HepG2 (cell line): ENCODE measurements around the gene BCAS2. TPM values are rescaled to one million over a fixed set of nuclear protein-coding genes. Genes with fewer than 3 reads are reported as not detected.

Experiments
- ATAC-seq: fragments of 200-7000 bp; cut with Tn5 transposase; 3 replicates; pipeline ENCODE4 v1.9.1; 2020; ENCODE audit warnings: mild to moderate bottlenecking, moderate library complexity
- BruUV-seq: library from RNA; stranded (reverse); fragments of 400-500 nt; replicated peaks from 2 replicates; lab custom pipeline; 2021; lab: Mats Ljungman, UMichigan
- CTCF ChIA-PET: fragments of 300-600 bp; formaldehyde crosslinking; extraction: SDS; loops from one replicate; lab custom pipeline; 2021; ENCODE audit warnings: low total read pairs, inconsistent platforms, low intra/inter-chr PET ratio; lab: Yijun Ruan, JAX
- POLR2A ChIA-PET: fragments of 350-600 bp; sonication (Branson Sonifier 250); formaldehyde crosslinking; loops from one replicate; lab custom pipeline; 2020; ENCODE audit warnings: antibody characterized with exemption, inconsistent platforms; lab: Yijun Ruan, JAX
- DNase-seq: peaks from one replicate; pipeline ENCODE4 v3.0.0-alpha.2; 2015; ENCODE audit warnings: low spot score
- FAIRE-seq: peaks from 3 replicates; lab custom pipeline; 2011; peaks lifted over from hg19 to GRCh38; lab: Jason Lieb, UNC
- H2AFZ ChIP-seq: one replicate; pipeline ENCODE4 v1.6.1; 2011; ENCODE audit warnings: low read length, inconsistent platforms
- H3K27ac ChIP-seq: fragments of 300-600 bp; 3 replicates; pipeline ENCODE4 v1.8.0; 2011; ENCODE audit warnings: mixed run types, mild to moderate bottlenecking, mixed read lengths, low read length, inconsistent platforms; ENCODE audit not compliant: insufficient read depth; ENCODE audit errors: extremely low read length
- H3K27me3 ChIP-seq, 2 experiments: fragments of 200-600 bp in 1 of 2; 2 replicates in 1 of 2; 3 replicates in 1 of 2; pipeline versions ENCODE4 v1.6.0 to v1.8.0; 2011; ENCODE audit warnings: low read length in 2 of 2, mild to moderate bottlenecking in 2 of 2, moderate library complexity in 2 of 2, inconsistent platforms in 1 of 2; ENCODE audit not compliant: insufficient read depth in 2 of 2, control insufficient read depth in 1 of 2
- H3K36me3 ChIP-seq, 2 experiments: fragments of 200-600 bp in 1 of 2; replicated peaks in 1 of 2; 2 replicates in 1 of 2; 3 replicates in 1 of 2; pipeline versions ENCODE4 v1.5.1 to v1.8.0; 2011; ENCODE audit warnings: low read length in 2 of 2, inconsistent platforms in 1 of 2; ENCODE audit not compliant: insufficient read depth in 2 of 2, control insufficient read depth in 1 of 2
- H3K4me1 ChIP-seq: 2 replicates; pipeline ENCODE4 v1.5.1; 2012; ENCODE audit warnings: low read length, inconsistent platforms; ENCODE audit not compliant: insufficient read depth
- H3K4me2 ChIP-seq: 2 replicates; pipeline ENCODE4 v1.6.0; 2011; ENCODE audit warnings: low read depth, low read length, inconsistent platforms
- H3K4me3 ChIP-seq, 3 experiments: fragments of 200-600 bp in 1 of 3; sonication (generic), shearing (Covaris generic) in 1 of 3; replicated peaks in 1 of 3; 2 replicates each; pipeline ENCODE4 v1.5.1; 2011 to 2016; ENCODE audit warnings: low read length in 3 of 3, inconsistent platforms in 2 of 3, low read depth in 2 of 3, mild to moderate bottlenecking in 2 of 3, control low read depth in 1 of 3, mixed read lengths in 1 of 3; ENCODE audit not compliant: insufficient read depth in 1 of 3
- H3K79me2 ChIP-seq: one replicate; pipeline ENCODE4 v1.6.1; 2011; ENCODE audit warnings: low read length, inconsistent platforms; ENCODE audit not compliant: insufficient read depth
- H3K9ac ChIP-seq: 2 replicates; pipeline ENCODE4 v1.6.0; 2011; ENCODE audit warnings: mild to moderate bottlenecking, low read depth, low read length, inconsistent platforms; ENCODE audit not compliant: insufficient read depth
- H3K9me3 ChIP-seq: 2 replicates; pipeline ENCODE4 v1.5.1; 2012; ENCODE audit warnings: mild to moderate bottlenecking, low read length
- H4K20me1 ChIP-seq: 2 replicates; pipeline ENCODE4 v1.6.0; 2011; ENCODE audit warnings: inconsistent platforms, mild to moderate bottlenecking, low read length, moderate library complexity; ENCODE audit not compliant: insufficient read depth
- ASH2L ChIP-seq: fragments of 300-600, 200-600 bp; sonication (generic); IDR thresholded peaks from 2 replicates; pipeline ENCODE4 v1.7.0; 2017; ENCODE audit warnings: low read depth, mild to moderate bottlenecking, moderate library complexity, mixed read lengths, low read length; ENCODE audit not compliant: insufficient read length
- ATF7-NPFF ChIP-seq: sonication (generic); formaldehyde crosslinking; IDR thresholded peaks from 2 replicates; pipeline ENCODE4 v1.8.1; 2023; ENCODE audit warnings: mild to moderate bottlenecking, low read depth, missing genetic modification reagents, moderate library complexity
- BATF2 ChIP-seq: sonication (generic); formaldehyde crosslinking; IDR thresholded peaks from 2 replicates; pipeline ENCODE4 v1.8.0; 2022; ENCODE audit warnings: mild to moderate bottlenecking, missing genetic modification reagents, moderate library complexity
- EED ChIP-seq: sonication (generic); formaldehyde crosslinking; IDR thresholded peaks from 2 replicates; pipeline ENCODE4 v1.5.0; 2020; ENCODE audit warnings: mild to moderate bottlenecking, missing genetic modification reagents
- PATZ1 ChIP-seq: sonication (generic); formaldehyde crosslinking; IDR thresholded peaks from 2 replicates; pipeline ENCODE4 v1.4.0; 2020; ENCODE audit warnings: missing genetic modification reagents
- POGZ ChIP-seq: sonication (generic); formaldehyde crosslinking; IDR thresholded peaks from 2 replicates; pipeline ENCODE4 v1.4.0; 2020; ENCODE audit warnings: mild to moderate bottlenecking, missing genetic modification reagents
- PTBP1 ChIP-seq: fragments of 200-400 bp; formaldehyde crosslinking; IDR thresholded peaks from 2 replicates; pipeline ENCODE4 v1.6.1; 2018; ENCODE audit warnings: low read length, low read depth; ENCODE audit not compliant: poor library complexity, severe bottlenecking
- RELA ChIP-seq: sonication (generic); formaldehyde crosslinking; IDR thresholded peaks from 2 replicates; pipeline ENCODE4 v1.4.0; 2020; ENCODE audit warnings: missing genetic modification reagents
- RFX3 ChIP-seq: IDR thresholded peaks from 2 replicates; pipeline ENCODE4 v1.6.1; 2016; ENCODE audit warnings: missing biosample characterization, missing genetic modification reagents
- SRF ChIP-seq: IDR thresholded peaks from 2 replicates; pipeline ENCODE4 v1.6.1; 2011; ENCODE audit warnings: mild to moderate bottlenecking, low read depth, low read length, moderate library complexity
- TBX3 ChIP-seq: fragments of 450-650 bp; IDR thresholded peaks from 2 replicates; pipeline ENCODE4 v1.6.1; 2017; ENCODE audit warnings: antibody characterized with exemption, mild to moderate bottlenecking, inconsistent platforms, borderline replicate concordance
- ZNF143 ChIP-seq: sonication (generic); formaldehyde crosslinking; IDR thresholded peaks from 2 replicates; pipeline ENCODE4 v1.4.0; 2020; ENCODE audit warnings: missing genetic modification reagents
- ZNF629 ChIP-seq: sonication (generic); formaldehyde crosslinking; conservative IDR thresholded peaks from 2 replicates; pipeline ENCODE4 v1.5.0; 2020; ENCODE audit warnings: missing genetic modification reagents
- ZNF768 ChIP-seq: sonication (generic); formaldehyde crosslinking; IDR thresholded peaks from 2 replicates; pipeline ENCODE4 v1.4.0; 2020; ENCODE audit warnings: missing genetic modification reagents
- ZNF772 ChIP-seq: sonication (generic); formaldehyde crosslinking; IDR thresholded peaks from 2 replicates; pipeline ENCODE4 v1.5.0; 2020; ENCODE audit warnings: mild to moderate bottlenecking, missing genetic modification reagents
- ZSCAN30 ChIP-seq: sonication (generic); formaldehyde crosslinking; IDR thresholded peaks from 2 replicates; pipeline ENCODE4 v1.5.0; 2020; ENCODE audit warnings: mild to moderate bottlenecking, missing genetic modification reagents
- WGBS: methylation state at CpG from one replicate; pipeline ENCODE4 v1.1.6; 2017; ENCODE audit warnings: low lambda C conversion rate; 5-methylcytosine and 5-hydroxymethylcytosine counted together
- in situ Hi-C: cut with HindIII; loops from 2 replicates; pipeline ENCODE4 v1.10.0; 2017; ENCODE audit warnings: low pct_unique_long_range_greater_than_20kb; ENCODE audit not compliant: extremely low pct_ligation_motif_present
- intact Hi-C: fragments of 100-400 bp; cut with micrococcal nuclease; formaldehyde crosslinking; loops from one replicate; pipeline ENCODE4 v1.10.0; 2022; ENCODE audit not compliant: unreplicated experiment
- polyA plus RNA-seq, 8 experiments: library from polyadenylated mRNA; depleted of rRNA in 3 of 8; stranded (reverse) in 7 of 8; unstranded in 1 of 8; fragments of >200 nt; fragmentation: Illumina TruSeq in 4 of 8; extraction: Trizol in 4 of 8; gene quantifications; 2 replicates each; pipeline versions ENCODE4 v1.2.1 to v1.2.3, GENCODE V29; 2011 to 2016; ENCODE audit warnings: low read depth in 4 of 8, missing spikeins in 1 of 8, mixed read lengths in 1 of 8; ENCODE audit not compliant: insufficient read depth in 1 of 8
- total RNA-seq, 5 experiments: library from RNA; depleted of rRNA; stranded (reverse); fragments of >200 nt; fragmentation: Illumina TruSeq; extraction: Trizol; gene quantifications; 2 replicates each; pipeline ENCODE4 v1.2.3, GENCODE V29; 2016; ENCODE audit warnings: low read depth in 1 of 5
- TF ChIP-seq, protein P1 (sequence below): IDR thresholded peaks from 2 replicates; pipeline ENCODE4 v1.6.1; 2016; ENCODE audit warnings: missing biosample characterization, missing genetic modification reagents, low read depth

The BCAS2 gene
- total and polyA plus RNA-seq, 2 of the 13 experiments (the other 11 are each of a cell fraction or from before 2014, with no cell fraction given), result 18.0 to 47.4 TPM

DNA sequence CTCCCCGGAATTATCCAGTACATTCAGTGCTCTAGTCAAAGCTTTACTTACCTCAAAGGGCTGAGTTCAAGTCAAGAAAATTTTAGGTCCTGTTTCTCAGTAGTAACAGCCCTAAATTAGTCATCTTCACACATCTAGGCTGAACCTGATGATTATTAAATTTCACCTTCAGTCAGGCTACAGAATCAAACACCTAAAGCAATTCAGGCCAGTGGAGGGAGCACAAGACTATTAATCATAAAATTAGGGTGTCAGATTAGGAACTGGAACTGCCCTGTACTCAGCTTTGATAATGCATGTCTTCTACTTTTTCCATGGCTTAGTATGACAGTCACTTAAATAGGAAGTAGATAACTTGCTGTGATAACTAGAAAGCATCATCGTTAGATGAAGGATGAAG is 28.4 kb upstream of the BCAS2 start:
- Histone ChIP-seq H4K20me1 (no peaks in the 10 kb centered on the region), H3K9ac (no peak overlapping the region), H3K27me3 (no peaks in the 10 kb centered on the region), H3K4me3 (no peak overlapping the region)
- 39% methylated on average over 2 of the region's 2 CpGs for WGBS
- POLR2A ChIA-PET, result no interaction called here
- no TSS peak for BruUV-seq
- in situ Hi-C loops, result no loop called here
- intact Hi-C loops, result no loop called here
- TF ChIP-seq RELA (CRISPR knock-in tag) (no peak), PATZ1 (CRISPR knock-in tag) (no peak)
- TF ChIP-seq, all 625 proteins: peak for 0
- no peak for ATAC-seq
- no peak for FAIRE-seq
- no peaks in the 10 kb centered on the region for H3K9me3 ChIP-seq
- H3K27ac ChIP-seq, result no peak overlapping the region
- H2AFZ ChIP-seq, result no peak overlapping the region
- no peaks in the 10 kb centered on the region for H3K79me2 ChIP-seq
- H3K4me2 ChIP-seq, result no peak overlapping the region
- H3K36me3 ChIP-seq, result no peaks in the 10 kb centered on the region
- CTCF ChIA-PET, result no interaction called here
- DNase-seq, result no peak
- no peaks in the 10 kb centered on the region for H3K4me1 ChIP-seq

DNA sequence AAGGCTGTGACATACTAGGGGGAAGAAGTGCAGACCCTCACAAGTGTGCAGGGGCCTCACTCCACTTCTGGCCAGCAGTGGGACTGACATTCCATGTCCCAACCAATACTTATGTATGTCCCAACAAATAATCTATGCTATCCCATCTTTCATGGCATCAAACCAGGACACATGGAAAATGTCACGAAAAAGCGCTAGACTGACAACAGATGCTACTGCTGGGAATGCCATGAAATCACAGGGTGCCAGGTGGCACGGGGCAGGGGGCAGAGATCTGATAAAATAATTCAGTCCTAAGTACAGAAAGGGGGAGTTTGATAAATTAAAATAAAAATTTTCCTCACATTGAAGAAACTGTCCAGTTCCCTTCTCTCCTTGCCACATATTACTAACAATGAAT is 27.6 kb upstream of the BCAS2 start:
- Histone ChIP-seq H3K9me3 (no peaks in the 10 kb centered on the region), H3K9ac (no peak overlapping the region), H3K79me2 (no peaks in the 10 kb centered on the region), H4K20me1 (no peaks in the 10 kb centered on the region), H3K36me3 (no peaks in the 10 kb centered on the region), H2AFZ (no peak overlapping the region), H3K27ac (no peak overlapping the region), H3K4me3 (no peak overlapping the region), H3K27me3 (no peaks in the 10 kb centered on the region), H3K4me2 (no peak overlapping the region), H3K4me1 (no peaks in the 10 kb centered on the region)
- in situ Hi-C loops (no loop called here), intact Hi-C loops (no loop called here)
- DNase-seq, result no peak
- 59% methylated on average over 3 of the region's 3 CpGs for WGBS
- no peak for FAIRE-seq
- BruUV-seq, result no TSS peak
- CTCF ChIA-PET, result no interaction called here
- POLR2A ChIA-PET, result no interaction called here
- no peak for ATAC-seq
- no peak for TF ChIP-seq EED (CRISPR knock-in tag)
- TF ChIP-seq PTBP1, result no peak
- no peak for TF ChIP-seq ZNF143
- no peak for TF ChIP-seq ZNF772 (CRISPR knock-in tag)
- TF ChIP-seq, protein P1, sequence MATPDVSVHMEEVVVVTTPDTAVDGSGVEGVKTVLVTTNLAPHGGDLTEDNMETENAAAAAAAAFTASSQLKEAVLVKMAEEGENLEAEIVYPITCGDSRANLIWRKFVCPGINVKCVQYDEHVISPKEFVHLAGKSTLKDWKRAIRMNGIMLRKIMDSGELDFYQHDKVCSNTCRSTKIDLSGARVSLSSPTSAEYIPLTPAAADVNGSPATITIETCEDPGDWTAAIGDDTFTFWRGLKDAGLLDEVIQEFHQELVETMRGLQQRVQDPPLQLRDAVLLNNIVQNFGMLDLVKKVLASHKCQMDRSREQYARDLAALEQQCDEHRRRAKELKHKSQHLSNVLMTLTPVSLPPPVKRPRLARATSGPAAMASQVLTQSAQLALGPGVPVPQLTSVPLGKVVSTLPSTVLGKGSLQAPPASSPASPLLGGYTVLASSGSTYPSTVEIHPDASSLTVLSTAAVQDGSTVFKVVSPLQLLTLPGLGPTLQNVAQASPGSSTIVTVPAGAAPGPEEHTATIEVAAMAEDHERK (CRISPR knock-in tag), result no peak
- no peak for TF ChIP-seq ATF7-NPFF (CRISPR knock-in tag)
- TF ChIP-seq ASH2L, result no peak
- no peak for TF ChIP-seq ZNF768 (CRISPR knock-in tag)
- no peak for TF ChIP-seq SRF
- no peak for TF ChIP-seq BATF2 (CRISPR knock-in tag)
- TF ChIP-seq TBX3, result no peak
- no peak for TF ChIP-seq ZNF629 (CRISPR knock-in tag)
- TF ChIP-seq POGZ (CRISPR knock-in tag), result no peak
- no peak for TF ChIP-seq ZSCAN30 (CRISPR knock-in tag)
- TF ChIP-seq RFX3 (CRISPR knock-in tag), result no peak
